ENCODE data around the gene LNPEP. TPM values are rescaled to one million over a fixed set of nuclear protein-coding genes. Genes with fewer than 3 reads are reported as not detected.

LNPEP gene
- total RNA-seq, 4 donors from 2014 or later = 7.2 to 40.5 (median 34.8) TPM

DNA sequence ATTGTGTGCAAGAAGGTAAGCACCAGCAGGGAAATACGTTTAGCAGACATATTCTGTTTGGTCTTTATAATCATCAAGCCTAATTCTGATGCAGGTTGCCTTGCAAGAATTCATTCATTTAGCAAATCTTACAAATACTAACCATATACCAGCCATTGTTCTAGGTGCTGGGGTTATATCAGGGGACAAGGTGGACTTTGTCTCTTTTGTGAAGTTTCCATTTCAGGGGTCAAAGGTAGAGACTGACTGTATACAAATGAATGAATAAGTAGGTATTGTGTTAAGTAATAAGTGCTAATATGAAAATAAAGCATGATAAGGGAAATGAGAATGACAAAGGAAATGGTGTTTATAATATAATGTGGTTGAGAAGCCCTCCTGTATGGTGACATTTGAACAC lies 64.0 kb downstream of the LNPEP start:
- in situ Hi-C loops (cut with MboI; ENCODE audit: low pct_ligation_motif_present in 1 of 4, low pct_unique_long_range_greater_than_20kb in 1 of 4, low sequenced_read_pairs in 3 of 4) = no loop called here
- TF ChIP-seq POLR2AphosphoS5 (IDR thresholded peaks at IDR 0.05) (no peak), POLR2A (IDR thresholded peaks at IDR 0.05) (no peak), EP300 (IDR thresholded peaks at IDR 0.05; ENCODE audit: low read depth) (no peak)
- TF ChIP-seq, protein P1, sequence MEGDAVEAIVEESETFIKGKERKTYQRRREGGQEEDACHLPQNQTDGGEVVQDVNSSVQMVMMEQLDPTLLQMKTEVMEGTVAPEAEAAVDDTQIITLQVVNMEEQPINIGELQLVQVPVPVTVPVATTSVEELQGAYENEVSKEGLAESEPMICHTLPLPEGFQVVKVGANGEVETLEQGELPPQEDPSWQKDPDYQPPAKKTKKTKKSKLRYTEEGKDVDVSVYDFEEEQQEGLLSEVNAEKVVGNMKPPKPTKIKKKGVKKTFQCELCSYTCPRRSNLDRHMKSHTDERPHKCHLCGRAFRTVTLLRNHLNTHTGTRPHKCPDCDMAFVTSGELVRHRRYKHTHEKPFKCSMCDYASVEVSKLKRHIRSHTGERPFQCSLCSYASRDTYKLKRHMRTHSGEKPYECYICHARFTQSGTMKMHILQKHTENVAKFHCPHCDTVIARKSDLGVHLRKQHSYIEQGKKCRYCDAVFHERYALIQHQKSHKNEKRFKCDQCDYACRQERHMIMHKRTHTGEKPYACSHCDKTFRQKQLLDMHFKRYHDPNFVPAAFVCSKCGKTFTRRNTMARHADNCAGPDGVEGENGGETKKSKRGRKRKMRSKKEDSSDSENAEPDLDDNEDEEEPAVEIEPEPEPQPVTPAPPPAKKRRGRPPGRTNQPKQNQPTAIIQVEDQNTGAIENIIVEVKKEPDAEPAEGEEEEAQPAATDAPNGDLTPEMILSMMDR (IDR thresholded peaks at IDR 0.05) = no peak
- H3K4me3 ChIP-seq = no peak overlapping the region
- intact Hi-C loops (cut with DNase I; ENCODE audit: low total_unique reads) = loop anchor here (10.0 kb wide), 1 partner anchor 155 kb away; no protein-coding TSS in a partner anchor
- 78 to 92% methylated on average over 1 of the region's 1 CpG for WGBS, 2 donors (ENCODE audit: low coverage in 1 of 2)
- no peaks in the 10 kb centered on the region for H3K27me3 ChIP-seq
- no peak for DNase-seq
- H3K4me1 ChIP-seq = no peaks in the 10 kb centered on the region
- H3K36me3 ChIP-seq = peaks cover 0 to 17% (median 0%) of the 10 kb centered on the region in 4 donors
- H3K27ac ChIP-seq = no peak overlapping the region
- no peaks in the 10 kb centered on the region for H3K9me3 ChIP-seq

- 84 to 89% methylated on average over 3 of the region's 3 CpGs for WGBS, 2 donors (ENCODE audit: low coverage in 1 of 2)
- Histone ChIP-seq H3K4me3 (no peak overlapping the region), H3K27ac (no peak overlapping the region), H3K27me3 (no peaks in the 10 kb centered on the region), H3K9me3 (no peaks in the 10 kb centered on the region), H3K36me3 (peaks cover 0 to 22% (median 0%) of the 10 kb centered on the region in 4 donors), H3K4me1 (no peaks in the 10 kb centered on the region)
- in situ Hi-C loops (cut with MboI; ENCODE audit: low pct_ligation_motif_present in 1 of 4, low pct_unique_long_range_greater_than_20kb in 1 of 4, low sequenced_read_pairs in 3 of 4) (no loop called here), intact Hi-C loops (cut with DNase I; ENCODE audit: low total_unique reads) (loop anchor here (10.0 kb wide), 1 partner anchor 154 kb away; no protein-coding TSS in a partner anchor)
- TF ChIP-seq, protein P1 (IDR thresholded peaks at IDR 0.05) = no peak
- TF ChIP-seq POLR2A (IDR thresholded peaks at IDR 0.05) = no peak
- TF ChIP-seq POLR2AphosphoS5 (IDR thresholded peaks at IDR 0.05) = no peak
- TF ChIP-seq EP300 (IDR thresholded peaks at IDR 0.05; ENCODE audit: low read depth) = no peak
- no peak for DNase-seq
These were observed 64.5 kb downstream of the LNPEP start for GRCh38 chr5:97000391-97000790.

DNA sequence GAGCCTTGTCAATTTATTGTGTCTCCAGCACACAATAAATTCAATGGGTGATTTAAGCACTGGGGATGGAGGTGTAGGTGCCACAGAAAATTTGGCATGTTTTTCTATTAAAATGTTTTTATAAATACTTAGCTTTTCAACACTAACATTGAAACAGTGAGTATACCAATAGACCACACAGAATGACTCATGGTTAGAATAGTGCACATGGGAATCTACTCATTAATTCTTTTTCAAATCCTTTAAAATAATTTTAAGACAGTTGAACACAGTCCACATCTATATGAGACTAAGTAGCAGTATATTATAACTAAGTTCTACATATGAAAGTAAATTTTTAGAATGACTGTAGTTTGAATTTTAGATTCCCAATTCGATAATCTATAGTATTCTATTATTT lies 67.1 kb downstream of the LNPEP start:
- intact Hi-C loops (cut with DNase I; ENCODE audit: low total_unique reads) (loop anchor here (10.0 kb wide), 1 partner anchor 152 kb away; no protein-coding TSS in a partner anchor), in situ Hi-C loops (cut with MboI; ENCODE audit: low pct_ligation_motif_present in 1 of 4, low pct_unique_long_range_greater_than_20kb in 1 of 4, low sequenced_read_pairs in 3 of 4) (no loop called here)
- WGBS, 2 donors (ENCODE audit: low coverage in 1 of 2) = 91 to 93% methylated on average over 1 of the region's 1 CpG
- H3K27me3 ChIP-seq = no peaks in the 10 kb centered on the region
- no peak overlapping the region for H3K4me3 ChIP-seq
- peaks cover 0 to 36% (median under 1%) of the 10 kb centered on the region in 4 donors for H3K36me3 ChIP-seq
- TF ChIP-seq EP300 (IDR thresholded peaks at IDR 0.05; ENCODE audit: low read depth) = no peak
- no peak for TF ChIP-seq POLR2A (IDR thresholded peaks at IDR 0.05)
- TF ChIP-seq POLR2AphosphoS5 (IDR thresholded peaks at IDR 0.05) = no peak
- TF ChIP-seq, protein P1 (IDR thresholded peaks at IDR 0.05) = no peak
- no peaks in the 10 kb centered on the region for H3K4me1 ChIP-seq
- no peaks in the 10 kb centered on the region for H3K9me3 ChIP-seq
- no peak overlapping the region for H3K27ac ChIP-seq
- no peak for DNase-seq

- no peak for DNase-seq
- WGBS, 2 donors (ENCODE audit: low coverage in 1 of 2) = 96 to 100% methylated on average over 2 of the region's 2 CpGs
- Histone ChIP-seq H3K36me3 (peaks cover 0 to 28% (median under 1%) of the 10 kb centered on the region in 4 donors), H3K27me3 (no peaks in the 10 kb centered on the region), H3K4me3 (no peak overlapping the region), H3K4me1 (peaks cover 0 to 7% (median 0%) of the 10 kb centered on the region in 4 donors), H3K27ac (no peak overlapping the region), H3K9me3 (no peaks in the 10 kb centered on the region)
- TF ChIP-seq, protein P1 (IDR thresholded peaks at IDR 0.05) = no peak
- no peak for TF ChIP-seq EP300 (IDR thresholded peaks at IDR 0.05; ENCODE audit: low read depth)
- no peak for TF ChIP-seq POLR2AphosphoS5 (IDR thresholded peaks at IDR 0.05)
- no peak for TF ChIP-seq POLR2A (IDR thresholded peaks at IDR 0.05)
- in situ Hi-C loops (cut with MboI; ENCODE audit: low pct_ligation_motif_present in 1 of 4, low pct_unique_long_range_greater_than_20kb in 1 of 4, low sequenced_read_pairs in 3 of 4) (no loop called here), intact Hi-C loops (cut with DNase I; ENCODE audit: low total_unique reads) (loop anchor here (10.0 kb wide), 1 partner anchor 150 kb away; no protein-coding TSS in a partner anchor)
These were observed 68.7 kb downstream of the LNPEP start for GRCh38 chr5:97004423-97005060.
